ENCODE data around the gene FAM120AOS. TPM values are rescaled to one million over a fixed set of nuclear protein-coding genes. Genes with fewer than 3 reads are reported as not detected.

FAM120AOS gene
- polyA plus RNA-seq, 3 donors: 33.2 to 47.7 (median 41.6) TPM

DNA sequence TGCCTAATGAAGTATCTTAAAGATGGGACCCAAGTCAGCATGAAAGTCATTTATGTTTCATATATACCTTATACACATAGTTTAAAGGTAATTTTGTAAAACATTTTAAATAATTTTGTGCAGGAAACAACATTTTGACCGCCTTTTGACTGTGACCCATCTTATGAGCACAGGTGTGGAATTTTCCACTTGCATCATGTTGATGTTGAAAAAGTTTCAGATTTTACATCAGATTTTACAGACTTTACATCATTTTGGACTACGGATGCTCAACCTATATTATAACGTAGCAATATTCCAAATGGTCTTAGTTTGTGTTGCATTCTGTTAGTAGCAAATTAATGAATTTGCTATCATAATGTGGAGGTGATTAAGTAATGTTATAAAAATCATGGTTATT is 21.7 kb upstream of the FAM120AOS start:
- Mint-ChIP-seq H3K36me3 (peaks cover 48 to 70% of the 10 kb centered on the region in 2 donors), H3K4me1 (peaks cover 16% of the 10 kb centered on the region), H3K27ac (peak overlapping the region in 1 of 7 donors; percentile 48), H3K4me3 (no peak overlapping the region), H3K27me3 (ENCODE audit: low read depth in 3 of 3) (no peaks in the 10 kb centered on the region), H3K9me3 (no peaks in the 10 kb centered on the region)
- peaks cover 90% of the 10 kb centered on the region for H4K20me1 ChIP-seq (ENCODE audit: insufficient read depth, low read length)
- H3K27me3 ChIP-seq (ENCODE audit: control insufficient read depth in 2 of 2, insufficient read depth in 2 of 2, low read length in 2 of 2): no peaks in the 10 kb centered on the region
- DNase-seq: no peak
- peaks cover 36 to 93% of the 10 kb centered on the region in 2 donors for H3K36me3 ChIP-seq (replicated peaks in 1 of 2; ENCODE audit: control insufficient read depth in 1 of 2, insufficient read depth in 2 of 2, low read length in 2 of 2)
- no peak overlapping the region for H3K4me3 ChIP-seq (replicated peaks in 1 of 3; ENCODE audit: low read depth in 2 of 3, low read length in 3 of 3)
- no peak overlapping the region for H3K4me2 ChIP-seq (replicated peaks; ENCODE audit: extremely low read depth, low read length, poor library complexity, severe bottlenecking)
- no peak overlapping the region for H3K9ac ChIP-seq (ENCODE audit: insufficient read depth, low read length, poor library complexity, severe bottlenecking)
- H2AFZ ChIP-seq (ENCODE audit: insufficient read depth, low read depth, low read length, poor library complexity, severe bottlenecking): no peak overlapping the region
- TF ChIP-seq CTCF (IDR thresholded peaks at IDR 0.05): no peak
- no CpG with 5 or more reads among the region's 3 CpGs for WGBS (ENCODE audit: insufficient coverage)
- intact Hi-C loops (cut with micrococcal nuclease): no loop called here
- no peaks in the 10 kb centered on the region for H3K4me1 ChIP-seq (ENCODE audit: control insufficient read depth in 1 of 2, insufficient read depth in 2 of 2, low read length in 2 of 2)
- H3K27ac ChIP-seq (ENCODE audit: low read depth in 1 of 2, low read length in 2 of 2): no peak overlapping the region
- H3K79me2 ChIP-seq (ENCODE audit: insufficient read depth, low read length): peaks cover 96% of the 10 kb centered on the region
- no peaks in the 10 kb centered on the region for H3K9me3 ChIP-seq (replicated peaks in 1 of 2; ENCODE audit: control insufficient read depth in 1 of 2, insufficient read depth in 1 of 2, low read length in 2 of 2)

GRCh38 chr9:93473411-93473810 is 20.0 kb upstream of the FAM120AOS start:
- H2AFZ ChIP-seq (ENCODE audit: insufficient read depth, low read depth, low read length, poor library complexity, severe bottlenecking): no peak overlapping the region
- H3K9me3 Mint-ChIP-seq: no peaks in the 10 kb centered on the region
- H3K27me3 ChIP-seq (ENCODE audit: control insufficient read depth in 2 of 2, insufficient read depth in 2 of 2, low read length in 2 of 2): no peaks in the 10 kb centered on the region
- peaks cover 92% of the 10 kb centered on the region for H4K20me1 ChIP-seq (ENCODE audit: insufficient read depth, low read length)
- no peak overlapping the region for H3K4me2 ChIP-seq (replicated peaks; ENCODE audit: extremely low read depth, low read length, poor library complexity, severe bottlenecking)
- H3K27ac Mint-ChIP-seq: no peak overlapping the region
- no CpG with 5 or more reads among the region's 5 CpGs for WGBS (ENCODE audit: insufficient coverage)
- H3K9ac ChIP-seq (ENCODE audit: insufficient read depth, low read length, poor library complexity, severe bottlenecking): no peak overlapping the region
- no peaks in the 10 kb centered on the region for H3K27me3 Mint-ChIP-seq (ENCODE audit: low read depth in 3 of 3)
- H3K36me3 ChIP-seq (replicated peaks in 1 of 2; ENCODE audit: control insufficient read depth in 1 of 2, insufficient read depth in 2 of 2, low read length in 2 of 2): peaks cover 36 to 81% of the 10 kb centered on the region in 2 donors
- H3K36me3 Mint-ChIP-seq: peaks cover 39 to 60% of the 10 kb centered on the region in 2 donors
- peaks cover 6 to 9% of the 10 kb centered on the region in 2 donors for H3K4me1 ChIP-seq (ENCODE audit: control insufficient read depth in 1 of 2, insufficient read depth in 2 of 2, low read length in 2 of 2)
- no peak overlapping the region for H3K4me3 Mint-ChIP-seq
- H3K4me1 Mint-ChIP-seq: peaks cover 24% of the 10 kb centered on the region
- DNase-seq: no peak
- H3K27ac ChIP-seq (ENCODE audit: low read depth in 1 of 2, low read length in 2 of 2): peak overlapping the region in 1 of 2 donors; percentile 5
- H3K9me3 ChIP-seq (replicated peaks in 1 of 2; ENCODE audit: control insufficient read depth in 1 of 2, insufficient read depth in 1 of 2, low read length in 2 of 2): no peaks in the 10 kb centered on the region
- no peak for TF ChIP-seq CTCF (IDR thresholded peaks at IDR 0.05)
- peaks cover 96% of the 10 kb centered on the region for H3K79me2 ChIP-seq (ENCODE audit: insufficient read depth, low read length)
- H3K4me3 ChIP-seq (replicated peaks in 1 of 3; ENCODE audit: low read depth in 2 of 3, low read length in 3 of 3): no peak overlapping the region
- intact Hi-C loops (cut with micrococcal nuclease): no loop called here

Measured in CD14-positive monocyte (primary cell).